Adrenal gland (tissue), 12 donors: Measurements from ENCODE around the gene HJV. TPM values are rescaled to one million over a fixed set of nuclear protein-coding genes. Genes with fewer than 3 reads are reported as not detected.
A peak's percentile ranks its signal among the peaks of the same experiment; 100 is the strongest.

Experiments used
- DNase-seq, 7 donors: peaks; one replicate each; pipeline ENCODE4 v3.0.0-alpha.2; 2019 to 2020
- H3K27ac ChIP-seq, 5 donors: fragments of 200-600 bp; sonication (generic) in 4 of 5; 1 replicate in 3 of 5; 2 replicates in 2 of 5; pipeline versions ENCODE4 v1.5.1 to v1.8.0; 2016 to 2020; ENCODE audit warnings: mild to moderate bottlenecking in 1 of 5
- H3K27me3 ChIP-seq: fragments of 200-600 bp; 2 replicates; pipeline ENCODE4 v1.8.0; 2021
- H3K36me3 ChIP-seq, 2 donors: fragments of 200-600 bp; replicated peaks in 1 of 2; 1 replicate in 1 of 2; 2 replicates in 1 of 2; pipeline versions ENCODE4 v1.5.1 to v1.8.0; 2018 to 2022
- H3K4me1 ChIP-seq, 2 donors: fragments of 200-600 bp; replicated peaks in 1 of 2; 1 replicate in 1 of 2; 2 replicates in 1 of 2; pipeline versions ENCODE4 v1.5.1 to v1.8.0; 2018 to 2021
- H3K4me3 ChIP-seq, 4 donors: fragments of 200-600 bp; sonication (generic) in 3 of 4; one replicate each; pipeline ENCODE4 v1.5.1; 2016 to 2018
- H3K9me3 ChIP-seq, 3 donors: fragments of 200-600 bp; sonication (generic) in 1 of 3; replicated peaks in 1 of 3; 1 replicate in 2 of 3; 2 replicates in 1 of 3; pipeline versions ENCODE4 v1.5.1 to v1.8.0; 2016 to 2021
- POLR2A ChIP-seq, 2 donors: fragments of 450-650 bp; IDR thresholded peaks; one replicate each; pipeline ENCODE4 v1.6.1; 2017; ENCODE audit warnings: antibody characterized with exemption in 2 of 2, mild to moderate bottlenecking in 2 of 2, moderate library complexity in 1 of 2
- WGBS, 4 donors: extraction: QIAGEN DNeasy Blood & Tissue Kit in 2 of 4; methylation state at CpG; one replicate each; pipeline versions ENCODE4 v1.1.5 to v1.1.7; 2013 to 2017; 5-methylcytosine and 5-hydroxymethylcytosine counted together
- intact Hi-C, 2 donors: fragments of 100-400 bp; cut with DNase I; formaldehyde crosslinking; loops; one replicate each; pipeline versions ENCODE4 v1.14.1 to v1.15.0; 2022 to 2023
- polyA plus RNA-seq, 3 donors: library from polyadenylated mRNA; stranded (reverse); fragments of 200-250 nt in 2 of 3; fragments of 350-450 nt in 1 of 3; fragmentation: Illumina TruSeq in 1 of 3; extraction: RNeasy Lipid Tissue Mini Kit (QIAGEN cat#74804) in 1 of 3; gene quantifications; one replicate each; pipeline ENCODE4 v1.2.3, GENCODE V29; 2013 to 2014
- total RNA-seq, 9 donors: library from RNA; depleted of rRNA in 4 of 9; stranded (reverse); fragments of >200 nt in 4 of 9; fragments of 120-200 nt in 1 of 9; fragmentation: NEBNext Ultra II Directional in 1 of 9; extraction: Animal tissue kit (Norgen Biotek cat#: 25700) in 1 of 9; gene quantifications; one replicate each; pipeline versions ENCODE4 v1.1.0 to v1.2.4, GENCODE V29; 2013 to 2023
- TF ChIP-seq, protein P1 (sequence below), 6 experiments: fragments of 450-650 bp in 4 of 6; fragments of 200-600 bp in 2 of 6; sonication (generic) in 1 of 6; IDR thresholded peaks; 1 replicate in 5 of 6; 2 replicates in 1 of 6; pipeline versions ENCODE4 v1.5.1 to v1.8.0; 2016 to 2021; ENCODE audit warnings: antibody characterized with exemption in 6 of 6, mild to moderate bottlenecking in 2 of 6, moderate library complexity in 1 of 6
- donor health status: healthy with polysubstance abuse.
- donor health status: Bipolar disorder and iron deficiency.
- donor health status: DM: yes; HTN: yes; CAD: no.
- donor health status: DM: no; HTN: no; CAD: no.
- donor health status: DM: no; HTN: no; CAD: no.
- donor health status: DM: yes; HTN: yes; CAD: no.

The HJV gene
- total and polyA plus RNA-seq, 12 donors = 0.07 to 1.7 (median 0.23) TPM; not detected in 4

DNA sequence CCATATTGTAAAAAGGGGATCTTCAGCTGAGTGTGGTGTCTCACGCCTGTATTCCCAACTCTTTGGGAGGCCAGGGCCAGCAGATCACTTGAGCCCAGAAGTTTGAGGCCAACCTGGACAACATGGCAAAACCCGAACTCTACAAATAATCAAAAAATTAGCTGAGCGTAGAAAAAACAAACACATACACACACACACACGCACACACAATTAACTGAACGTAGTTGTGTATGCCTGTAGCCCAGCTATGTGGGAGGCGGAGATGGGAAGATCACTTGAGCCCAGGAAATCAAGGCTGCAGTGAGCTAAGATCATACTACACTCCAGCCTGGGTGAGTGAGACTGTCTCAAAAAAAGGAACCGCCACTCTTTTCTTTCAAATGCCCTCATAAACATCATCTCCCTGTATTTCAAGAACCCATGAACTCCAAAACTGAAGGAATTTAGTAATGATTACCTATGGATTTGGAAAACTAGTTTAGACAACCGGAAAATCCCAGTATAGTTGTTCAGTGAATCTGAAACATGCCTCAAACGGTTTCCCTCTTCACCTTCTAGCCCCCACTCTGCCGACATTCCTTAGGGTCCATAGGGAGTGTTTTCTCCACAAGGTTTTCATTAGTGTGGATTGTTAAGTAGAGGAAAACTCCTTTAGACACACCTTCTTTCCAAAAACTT is 29.7 kb downstream of the HJV start:
- peak overlapping the region; percentile 33 to 94 (median 91) for H3K27ac ChIP-seq
- DNase-seq = peak in 5 of 7 donors; percentile 49 to 71 (median 53)
- peak overlapping the region in 2 of 4 donors; percentile 80 to 92 for H3K4me3 ChIP-seq
- WGBS, 4 donors = 43 to 60% (median 58%) methylated on average over 10 of the region's 10 CpGs
- TF ChIP-seq, protein P1, sequence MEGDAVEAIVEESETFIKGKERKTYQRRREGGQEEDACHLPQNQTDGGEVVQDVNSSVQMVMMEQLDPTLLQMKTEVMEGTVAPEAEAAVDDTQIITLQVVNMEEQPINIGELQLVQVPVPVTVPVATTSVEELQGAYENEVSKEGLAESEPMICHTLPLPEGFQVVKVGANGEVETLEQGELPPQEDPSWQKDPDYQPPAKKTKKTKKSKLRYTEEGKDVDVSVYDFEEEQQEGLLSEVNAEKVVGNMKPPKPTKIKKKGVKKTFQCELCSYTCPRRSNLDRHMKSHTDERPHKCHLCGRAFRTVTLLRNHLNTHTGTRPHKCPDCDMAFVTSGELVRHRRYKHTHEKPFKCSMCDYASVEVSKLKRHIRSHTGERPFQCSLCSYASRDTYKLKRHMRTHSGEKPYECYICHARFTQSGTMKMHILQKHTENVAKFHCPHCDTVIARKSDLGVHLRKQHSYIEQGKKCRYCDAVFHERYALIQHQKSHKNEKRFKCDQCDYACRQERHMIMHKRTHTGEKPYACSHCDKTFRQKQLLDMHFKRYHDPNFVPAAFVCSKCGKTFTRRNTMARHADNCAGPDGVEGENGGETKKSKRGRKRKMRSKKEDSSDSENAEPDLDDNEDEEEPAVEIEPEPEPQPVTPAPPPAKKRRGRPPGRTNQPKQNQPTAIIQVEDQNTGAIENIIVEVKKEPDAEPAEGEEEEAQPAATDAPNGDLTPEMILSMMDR (IDR thresholded peaks at IDR 0.05) = no peak
- peak; percentile 42 to 77 for TF ChIP-seq POLR2A (IDR thresholded peaks at IDR 0.05)
- H3K4me1 ChIP-seq = peaks cover 16 to 28% of the 10 kb centered on the region in 2 donors
- no peaks in the 10 kb centered on the region for H3K9me3 ChIP-seq
- peaks cover 0 to 36% of the 10 kb centered on the region in 2 donors for H3K36me3 ChIP-seq
- intact Hi-C loops = no loop called here
- H3K27me3 ChIP-seq = no peaks in the 10 kb centered on the region

DNA sequence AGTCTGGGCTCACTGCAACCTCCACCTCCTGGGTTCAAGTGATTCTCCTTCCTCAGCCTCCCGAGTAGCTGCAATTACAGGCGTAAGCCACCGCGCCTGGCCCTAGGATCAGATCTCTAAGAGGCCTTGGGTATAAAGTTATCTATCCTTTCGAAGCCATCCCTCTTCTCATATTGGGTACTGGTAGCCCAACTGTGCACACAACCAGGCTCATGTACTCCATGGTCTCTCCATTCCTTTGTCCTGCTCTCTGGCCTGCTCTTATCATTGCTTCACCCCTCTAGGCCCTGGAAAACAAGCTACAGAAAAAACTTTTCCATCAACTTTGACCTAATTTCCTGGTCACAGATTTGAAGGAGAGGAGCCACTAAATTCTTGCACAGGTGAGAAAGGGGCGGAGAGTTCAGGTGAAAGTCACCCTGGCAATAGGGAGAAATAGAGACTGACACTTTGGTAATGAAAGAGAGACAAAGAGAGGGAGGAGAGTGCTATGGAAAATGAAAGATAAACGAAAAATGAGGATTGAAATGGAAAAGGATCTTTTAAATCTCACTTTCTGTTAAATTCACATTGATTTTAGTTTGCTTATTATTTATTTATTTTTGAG is 31.2 kb downstream of the HJV start:
- 64 to 75% (median 68%) methylated on average over 7 of the region's 7 CpGs for WGBS, 4 donors
- Histone ChIP-seq H3K9me3 (no peaks in the 10 kb centered on the region), H3K27ac (peak overlapping the region; percentile 42 to 94 (median 83)), H3K36me3 (peaks cover 0 to 31% of the 10 kb centered on the region in 2 donors), H3K4me3 (peak overlapping the region in 1 of 4 donors; percentile 80), H3K27me3 (no peaks in the 10 kb centered on the region), H3K4me1 (peaks cover 28 to 43% of the 10 kb centered on the region in 2 donors)
- DNase-seq = peak in 5 of 7 donors; percentile 31 to 75 (median 63)
- peak; percentile 16 to 62 for TF ChIP-seq POLR2A (IDR thresholded peaks at IDR 0.05)
- TF ChIP-seq, protein P1 (IDR thresholded peaks at IDR 0.05) = peak in 1 of 6 experiments; percentile 14
- intact Hi-C loops = no loop called here

DNA sequence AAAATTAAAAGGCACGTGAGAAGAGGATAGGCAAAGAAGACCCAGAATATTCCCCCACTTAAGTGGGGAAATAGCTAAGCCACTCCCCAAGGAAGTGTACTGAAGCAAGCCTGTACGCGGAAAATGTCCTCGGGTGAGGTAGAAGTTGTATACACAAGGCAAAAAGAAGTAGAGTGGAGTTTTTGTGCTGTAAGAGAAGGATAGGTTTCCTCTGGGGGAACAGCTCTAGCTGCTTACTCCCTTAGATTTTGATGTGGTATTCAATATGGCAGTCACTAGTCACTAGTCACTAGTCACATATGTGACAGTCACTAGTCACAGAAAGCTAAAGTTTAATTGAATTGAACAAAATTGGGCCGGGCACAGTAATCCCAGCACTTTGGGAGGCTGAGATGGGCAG is 32.8 kb downstream of the HJV start:
- TF ChIP-seq, protein P1 (IDR thresholded peaks at IDR 0.05) = no peak
- peak in 1 of 2 donors; percentile 7 for TF ChIP-seq POLR2A (IDR thresholded peaks at IDR 0.05)
- no peaks in the 10 kb centered on the region for H3K27me3 ChIP-seq
- H3K4me1 ChIP-seq = peaks cover 34 to 59% of the 10 kb centered on the region in 2 donors
- peak in 3 of 7 donors; percentile 13 to 48 (median 13) for DNase-seq
- intact Hi-C loops = no loop called here
- no peak overlapping the region for H3K4me3 ChIP-seq
- H3K9me3 ChIP-seq = no peaks in the 10 kb centered on the region
- H3K27ac ChIP-seq = peak overlapping the region in 2 of 5 donors; percentile 47 to 96
- 61 to 70% (median 66%) methylated on average over 5 of the region's 5 CpGs for WGBS, 4 donors
- peaks cover 0 to 15% of the 10 kb centered on the region in 2 donors for H3K36me3 ChIP-seq

DNA sequence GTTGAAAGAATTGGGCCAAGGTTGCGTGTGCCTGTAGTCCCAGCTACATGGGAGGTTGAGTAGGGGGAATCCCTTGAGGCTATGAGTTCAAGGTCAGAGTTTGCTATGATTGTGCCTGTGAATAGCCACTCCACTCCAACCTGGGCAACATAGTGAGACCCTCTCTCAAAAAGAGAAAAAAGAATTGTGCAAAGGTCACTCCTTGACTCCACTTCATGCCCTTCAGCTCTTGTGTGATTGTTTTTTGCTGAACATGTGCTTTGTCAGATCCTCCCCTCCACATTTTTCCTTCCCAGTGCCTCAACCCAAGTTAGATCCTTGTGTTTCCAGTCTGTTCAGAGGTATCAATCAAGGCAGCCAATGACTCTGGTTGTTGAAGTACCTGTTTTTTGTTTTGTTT is 33.6 kb downstream of the HJV start:
- Histone ChIP-seq H3K36me3 (peaks cover 0 to 6% of the 10 kb centered on the region in 2 donors), H3K4me3 (no peak overlapping the region), H3K27ac (peak overlapping the region in 3 of 5 donors; percentile 40 to 96 (median 54)), H3K27me3 (no peaks in the 10 kb centered on the region), H3K4me1 (peaks cover 33 to 61% of the 10 kb centered on the region in 2 donors), H3K9me3 (no peaks in the 10 kb centered on the region)
- DNase-seq = peak in 2 of 7 donors; percentile 16 to 35
- 88 to 100% (median 96%) methylated on average over 1 of the region's 1 CpG for WGBS, 4 donors
- intact Hi-C loops = no loop called here
- no peak for TF ChIP-seq POLR2A (IDR thresholded peaks at IDR 0.05)
- TF ChIP-seq, protein P1 (IDR thresholded peaks at IDR 0.05) = no peak
